Endothelial cell of umbilical vein (primary cell): Measurements from ENCODE around the gene SELENOM. TPM values are rescaled to one million over a fixed set of nuclear protein-coding genes. Genes with fewer than 3 reads are reported as not detected.

Experiments
- BruUV-seq: library from RNA; stranded (reverse); fragments of 400-500 nt; replicated peaks from 2 replicates; lab custom pipeline; 2021; lab: Mats Ljungman, UMichigan
- CTCF ChIA-PET: fragments of 300-600, 350-600 bp; sonication (Branson Sonifier 250); formaldehyde crosslinking; loops from one replicate; lab custom pipeline; 2021; ENCODE audit warnings: antibody characterized with exemption, inconsistent platforms; lab: Charles Lee
- POLR2A ChIA-PET: fragments of 300-600, 350-600 bp; sonication (Branson Sonifier 250); formaldehyde crosslinking; loops from one replicate; lab custom pipeline; 2021; ENCODE audit warnings: antibody characterized with exemption, inconsistent platforms; lab: Charles Lee
- DNase-seq: peaks from one replicate; pipeline ENCODE4 v3.0.0-alpha.2; 2011; ENCODE audit warnings: low read depth, low spot score
- FAIRE-seq: peaks from 2 replicates; lab custom pipeline; 2011; peaks lifted over from hg19 to GRCh38; lab: Jason Lieb, UNC
- H2AFZ ChIP-seq: 2 replicates; pipeline ENCODE4 v1.6.0; 2012; ENCODE audit warnings: low read depth, low read length, control low read depth, inconsistent platforms
- H3K27ac ChIP-seq: 2 replicates; pipeline ENCODE4 v1.5.1; 2011; ENCODE audit warnings: low read depth, mild to moderate bottlenecking, control low read depth, low read length, moderate library complexity; ENCODE audit not compliant: insufficient read depth
- H3K27me3 ChIP-seq, 2 experiments: 2 replicates each; pipeline versions ENCODE4 v1.6.0 to v1.6.1; 2011; ENCODE audit warnings: low read length in 2 of 2, mixed read lengths in 1 of 2; ENCODE audit not compliant: control insufficient read depth in 2 of 2, insufficient read depth in 2 of 2
- H3K36me3 ChIP-seq, 2 experiments: 2 replicates in 1 of 2; 3 replicates in 1 of 2; pipeline ENCODE4 v1.5.1; 2011; ENCODE audit warnings: low read length in 2 of 2, mild to moderate bottlenecking in 1 of 2, moderate library complexity in 1 of 2; ENCODE audit not compliant: control insufficient read depth in 2 of 2, insufficient read depth in 2 of 2; ENCODE audit errors: extremely low read depth in 1 of 2
- H3K4me1 ChIP-seq: 3 replicates; pipeline ENCODE4 v1.5.1; 2011; ENCODE audit warnings: mild to moderate bottlenecking, low read length; ENCODE audit not compliant: control insufficient read depth, insufficient read depth; ENCODE audit errors: extremely low read depth
- H3K4me2 ChIP-seq: 2 replicates; pipeline ENCODE4 v1.6.1; 2011; ENCODE audit warnings: low read length, control low read depth, mixed read lengths; ENCODE audit not compliant: insufficient read depth
- H3K4me3 ChIP-seq, 3 experiments: fragments of 200-600 bp in 1 of 3; sonication (generic), shearing (Covaris generic) in 1 of 3; replicated peaks in 1 of 3; 2 replicates each; pipeline ENCODE4 v1.5.1; 2011 to 2016; ENCODE audit warnings: control low read depth in 3 of 3, low read length in 3 of 3, mild to moderate bottlenecking in 2 of 3, inconsistent platforms in 1 of 3, low read depth in 1 of 3, moderate library complexity in 1 of 3; ENCODE audit not compliant: insufficient read depth in 1 of 3
- H3K79me2 ChIP-seq: 2 replicates; pipeline ENCODE4 v1.6.0; 2012; ENCODE audit warnings: low read length, inconsistent platforms; ENCODE audit not compliant: control insufficient read depth, insufficient read depth
- H3K9ac ChIP-seq: replicated peaks from 2 replicates; pipeline ENCODE3; 2011; ENCODE audit warnings: low read length, control low read depth; ENCODE audit not compliant: insufficient read depth; ENCODE audit errors: extremely low read depth
- H3K9me1 ChIP-seq: replicated peaks from 3 replicates; pipeline ENCODE4 v1.6.0; 2011; ENCODE audit warnings: mild to moderate bottlenecking, low read length; ENCODE audit not compliant: control insufficient read depth, insufficient read depth; ENCODE audit errors: extremely low read depth
- H3K9me3 ChIP-seq: replicated peaks from 2 replicates; pipeline ENCODE4 v1.5.1; 2012; ENCODE audit warnings: low read length, inconsistent platforms; ENCODE audit not compliant: control insufficient read depth, insufficient read depth
- H4K20me1 ChIP-seq: replicated peaks from 2 replicates; pipeline ENCODE3; 2011; ENCODE audit warnings: mild to moderate bottlenecking, low read length; ENCODE audit not compliant: control insufficient read depth, insufficient read depth; ENCODE audit errors: extremely low read depth
- EZH2 ChIP-seq: IDR thresholded peaks from 2 replicates; pipeline ENCODE4 v1.6.1; 2012; ENCODE audit warnings: borderline replicate concordance, low read depth, mild to moderate bottlenecking, moderate library complexity, low read length, inconsistent platforms; ENCODE audit not compliant: severe bottlenecking
- FOS ChIP-seq: IDR thresholded peaks from 2 replicates; pipeline ENCODE4 v1.6.1; 2011; ENCODE audit warnings: mild to moderate bottlenecking, low read length, moderate library complexity, borderline replicate concordance; ENCODE audit not compliant: insufficient read depth
- GATA2 ChIP-seq: IDR thresholded peaks from 2 replicates; pipeline ENCODE4 v1.7.0; 2011; ENCODE audit warnings: low read depth, mild to moderate bottlenecking, moderate library complexity, mixed read lengths, low read length; ENCODE audit not compliant: insufficient read length, insufficient read depth
- JUN ChIP-seq: IDR thresholded peaks from 2 replicates; pipeline ENCODE4 v1.6.1; 2011; ENCODE audit warnings: borderline replicate concordance, low read depth; ENCODE audit not compliant: insufficient read length, insufficient read depth
- MYC ChIP-seq: IDR thresholded peaks from one replicate; pipeline ENCODE4 v1.6.1; 2011; ENCODE audit warnings: mild to moderate bottlenecking, low read depth, low read length
- POLR2A ChIP-seq: IDR thresholded peaks from 2 replicates; pipeline ENCODE4 v1.6.1; 2012; ENCODE audit warnings: low read depth, mild to moderate bottlenecking, control low read depth, low read length
- POLR2AphosphoS5 ChIP-seq: IDR thresholded peaks from 2 replicates; pipeline ENCODE4 v1.6.1; 2012; ENCODE audit warnings: low read depth, mild to moderate bottlenecking, control low read depth, low read length, moderate library complexity; ENCODE audit not compliant: insufficient read depth
- dilution Hi-C: fragments of 300-500 bp; cut with MboI; formaldehyde crosslinking; loops from one replicate; pipeline ENCODE4 v1.15.0; 2019; ENCODE audit warnings: low sequenced_read_pairs; ENCODE audit not compliant: extremely low pct_ligation_motif_present
- intact Hi-C: fragments of 100-400 bp; cut with micrococcal nuclease; formaldehyde crosslinking; loops from one replicate; pipeline ENCODE4 v1.10.0; 2022
- polyA plus RNA-seq, 4 experiments: library from polyadenylated mRNA; depleted of rRNA in 3 of 4; stranded (reverse) in 3 of 4; unstranded in 1 of 4; fragments of >200 nt; gene quantifications; 2 replicates each; pipeline versions ENCODE4 v1.2.1 to v1.2.3, GENCODE V29; 2011 to 2012; ENCODE audit warnings: missing spikeins in 1 of 4
- total RNA-seq: library from RNA; stranded (reverse); gene quantifications from 2 replicates; pipeline ENCODE4 v1.2.3, GENCODE V29; 2021
- TF ChIP-seq, protein P1 (sequence below): IDR thresholded peaks from 2 replicates; pipeline ENCODE4 v1.6.1; 2011; ENCODE audit not compliant: insufficient read depth, insufficient read length
- TF ChIP-seq, protein P2 (sequence below), 2 donors: IDR thresholded peaks; 1 replicate in 1 of 2; 2 replicates in 1 of 2; pipeline ENCODE4 v1.5.1; 2011; ENCODE audit warnings: low read length in 2 of 2, mild to moderate bottlenecking in 2 of 2, moderate library complexity in 2 of 2, control low read depth in 1 of 2, inconsistent platforms in 1 of 2, low read depth in 1 of 2; ENCODE audit not compliant: insufficient read depth in 1 of 2; ENCODE audit errors: extremely low read depth in 1 of 2

Gene SELENOM
- total and polyA plus RNA-seq, 2 donors (not counting 3 experiments of a cell fraction or from before 2014, with no cell fraction given), result 29.6 to 87.1 TPM

DNA sequence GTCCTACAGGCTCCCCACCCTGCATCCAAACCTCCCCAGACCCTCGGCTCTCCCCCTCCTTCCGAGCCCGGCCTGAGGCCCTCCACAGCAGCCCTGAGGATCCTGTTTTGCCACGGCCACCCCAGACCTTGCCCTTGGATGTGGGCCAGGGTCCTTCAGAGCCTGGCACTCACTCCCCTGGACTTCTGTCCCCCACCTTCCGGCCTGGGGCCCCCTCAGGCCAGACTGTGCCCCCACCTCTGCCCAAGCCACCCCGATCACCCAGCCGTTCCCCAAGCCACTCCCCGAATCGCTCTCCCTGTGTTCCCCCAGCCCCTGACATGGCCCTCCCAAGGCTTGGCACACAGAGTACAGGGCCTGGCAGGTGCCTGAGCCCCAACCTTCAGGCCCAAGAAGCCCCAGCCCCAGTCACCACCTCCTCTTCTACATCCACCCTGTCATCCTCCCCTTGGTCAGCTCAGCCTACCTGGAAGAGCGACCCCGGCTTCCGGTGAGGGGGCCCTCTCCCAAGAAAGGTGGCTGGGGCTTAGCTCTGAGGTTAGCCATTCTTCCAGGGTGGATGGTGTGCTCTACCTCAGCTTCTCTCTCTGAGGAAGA lies 18.3 kb upstream of the SELENOM start:
- no TSS peak for BruUV-seq
- POLR2A ChIA-PET, result no interaction called here

More for the DNA sequence above, 18.3 kb upstream of the SELENOM start:
- dilution Hi-C loops, result no loop called here
- no peaks in the 10 kb centered on the region for H3K9me1 ChIP-seq
- no peak overlapping the region for H3K27ac ChIP-seq
- no peaks in the 10 kb centered on the region for H3K79me2 ChIP-seq
- H3K4me1 ChIP-seq, result no peaks in the 10 kb centered on the region
- H3K4me2 ChIP-seq, result no peak overlapping the region
- no peak for DNase-seq
- peaks cover 0 to 4% of the 10 kb centered on the region in 2 experiments for H3K27me3 ChIP-seq
- no peak for FAIRE-seq
- no peaks in the 10 kb centered on the region for H3K9me3 ChIP-seq
- no peak for TF ChIP-seq POLR2A
- no peak for TF ChIP-seq EZH2
- TF ChIP-seq, protein P1, sequence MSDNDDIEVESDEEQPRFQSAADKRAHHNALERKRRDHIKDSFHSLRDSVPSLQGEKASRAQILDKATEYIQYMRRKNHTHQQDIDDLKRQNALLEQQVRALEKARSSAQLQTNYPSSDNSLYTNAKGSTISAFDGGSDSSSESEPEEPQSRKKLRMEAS, result no peak
- TF ChIP-seq MYC, result no peak
- TF ChIP-seq GATA2, result no peak
- no peak for TF ChIP-seq FOS
- TF ChIP-seq, protein P2, sequence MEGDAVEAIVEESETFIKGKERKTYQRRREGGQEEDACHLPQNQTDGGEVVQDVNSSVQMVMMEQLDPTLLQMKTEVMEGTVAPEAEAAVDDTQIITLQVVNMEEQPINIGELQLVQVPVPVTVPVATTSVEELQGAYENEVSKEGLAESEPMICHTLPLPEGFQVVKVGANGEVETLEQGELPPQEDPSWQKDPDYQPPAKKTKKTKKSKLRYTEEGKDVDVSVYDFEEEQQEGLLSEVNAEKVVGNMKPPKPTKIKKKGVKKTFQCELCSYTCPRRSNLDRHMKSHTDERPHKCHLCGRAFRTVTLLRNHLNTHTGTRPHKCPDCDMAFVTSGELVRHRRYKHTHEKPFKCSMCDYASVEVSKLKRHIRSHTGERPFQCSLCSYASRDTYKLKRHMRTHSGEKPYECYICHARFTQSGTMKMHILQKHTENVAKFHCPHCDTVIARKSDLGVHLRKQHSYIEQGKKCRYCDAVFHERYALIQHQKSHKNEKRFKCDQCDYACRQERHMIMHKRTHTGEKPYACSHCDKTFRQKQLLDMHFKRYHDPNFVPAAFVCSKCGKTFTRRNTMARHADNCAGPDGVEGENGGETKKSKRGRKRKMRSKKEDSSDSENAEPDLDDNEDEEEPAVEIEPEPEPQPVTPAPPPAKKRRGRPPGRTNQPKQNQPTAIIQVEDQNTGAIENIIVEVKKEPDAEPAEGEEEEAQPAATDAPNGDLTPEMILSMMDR (IDR thresholded peaks at IDR 0.05; ENCODE audit: extremely low read depth in 1 of 2, insufficient read depth in 1 of 2, low read depth in 1 of 2, low read length in 2 of 2), result no peak
- no peak for TF ChIP-seq JUN
- TF ChIP-seq POLR2AphosphoS5, result no peak
- no peak overlapping the region for H3K9ac ChIP-seq
- CTCF ChIA-PET, result interaction anchor here (0.9 to 2.2 kb wide), 2 partner anchors 18 to 105 kb away, joined by 3 to 12 read pairs; partner anchors contain the start of gene SELENOM
- no peaks in the 10 kb centered on the region for H3K36me3 ChIP-seq
- intact Hi-C loops, result no loop called here
- H2AFZ ChIP-seq, result no peak overlapping the region
- no peak overlapping the region for H3K4me3 ChIP-seq
- no peaks in the 10 kb centered on the region for H4K20me1 ChIP-seq
